Esophagus (tissue), 2 donors: ENCODE data around the gene UNC45B. TPM values are rescaled to one million over a fixed set of nuclear protein-coding genes. Genes with fewer than 3 reads are reported as not detected.

ENCODE experiments used
- polyA plus RNA-seq, 2 donors: library from polyadenylated mRNA; stranded (reverse); fragments of 200-250 nt; gene quantifications; one replicate each; pipeline ENCODE4 v1.2.3, GENCODE V29; 2013
- donor health status: healthy with polysubstance abuse.
- donor health status: Bipolar disorder and iron deficiency.

UNC45B gene
- polyA plus RNA-seq, 2 donors = 0.01 to 0.02 TPM

Other genes starting within 250 kb of the UNC45B start
- 1 to 10 TPM in 1 of 2 donors, under 1 TPM in 1; 0.80 to 1.0 TPM for gene CCT6B, start 186.4 kb upstream of the UNC45B start, polyA plus RNA-seq
- 1 to 10 TPM; 6.5 to 7.9 TPM for gene ZNF830, start 186.3 kb upstream of the UNC45B start, polyA plus RNA-seq
- gene LIG3, start 167.3 kb upstream of the UNC45B start, polyA plus RNA-seq = 1 to 10 TPM; 6.2 to 9.2 TPM
- gene RFFL, start 84.1 kb upstream of the UNC45B start, polyA plus RNA-seq = 10 to 100 TPM; 13.0 to 18.1 TPM
- 1 to 10 TPM; 2.7 to 3.8 TPM for gene RAD51D, start 28.0 kb upstream of the UNC45B start, polyA plus RNA-seq
- gene FNDC8, start 26.2 kb upstream of the UNC45B start, polyA plus RNA-seq = under 1 TPM; 0.02 to 0.10 TPM
- gene NLE1, start 5.5 kb upstream of the UNC45B start, polyA plus RNA-seq = 1 to 10 TPM; 3.8 to 8.7 TPM
- gene SLC35G3, start 46.6 kb downstream of the UNC45B start, polyA plus RNA-seq = not detected
- 1 to 10 TPM; 2.8 to 3.1 TPM for gene SLFN5, start 95.3 kb downstream of the UNC45B start, polyA plus RNA-seq
- gene SLFN11, start 225.8 kb downstream of the UNC45B start, polyA plus RNA-seq = 1 to 10 TPM; 2.7 to 3.0 TPM